ENCODE measurements around the gene PRKAA2.

Gene PRKAA2

DNA sequence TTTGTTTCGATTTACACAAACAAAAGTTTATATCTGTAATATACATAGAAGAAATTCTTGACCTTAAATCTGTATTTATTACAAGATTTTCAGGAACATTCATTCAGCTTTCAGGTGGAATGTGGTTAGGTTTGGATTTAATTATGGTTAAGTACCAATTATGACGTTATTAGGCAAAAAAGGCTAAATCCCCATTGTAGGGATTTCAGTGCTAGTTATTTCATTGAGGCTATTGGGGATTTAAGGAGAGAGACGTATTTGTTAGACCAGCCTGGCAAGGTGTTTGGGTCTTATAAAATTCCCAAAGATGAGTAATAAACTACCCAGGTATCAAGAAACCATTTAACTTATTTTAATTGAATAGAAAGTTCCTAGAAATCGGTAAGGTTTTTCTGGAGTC lies 26.0 kb downstream of the PRKAA2 start:
- TF ChIP-seq, protein P1, sequence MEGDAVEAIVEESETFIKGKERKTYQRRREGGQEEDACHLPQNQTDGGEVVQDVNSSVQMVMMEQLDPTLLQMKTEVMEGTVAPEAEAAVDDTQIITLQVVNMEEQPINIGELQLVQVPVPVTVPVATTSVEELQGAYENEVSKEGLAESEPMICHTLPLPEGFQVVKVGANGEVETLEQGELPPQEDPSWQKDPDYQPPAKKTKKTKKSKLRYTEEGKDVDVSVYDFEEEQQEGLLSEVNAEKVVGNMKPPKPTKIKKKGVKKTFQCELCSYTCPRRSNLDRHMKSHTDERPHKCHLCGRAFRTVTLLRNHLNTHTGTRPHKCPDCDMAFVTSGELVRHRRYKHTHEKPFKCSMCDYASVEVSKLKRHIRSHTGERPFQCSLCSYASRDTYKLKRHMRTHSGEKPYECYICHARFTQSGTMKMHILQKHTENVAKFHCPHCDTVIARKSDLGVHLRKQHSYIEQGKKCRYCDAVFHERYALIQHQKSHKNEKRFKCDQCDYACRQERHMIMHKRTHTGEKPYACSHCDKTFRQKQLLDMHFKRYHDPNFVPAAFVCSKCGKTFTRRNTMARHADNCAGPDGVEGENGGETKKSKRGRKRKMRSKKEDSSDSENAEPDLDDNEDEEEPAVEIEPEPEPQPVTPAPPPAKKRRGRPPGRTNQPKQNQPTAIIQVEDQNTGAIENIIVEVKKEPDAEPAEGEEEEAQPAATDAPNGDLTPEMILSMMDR (conservative IDR thresholded peaks at IDR 0.05), result no peak
- no peak for TF ChIP-seq ZFX (IDR thresholded peaks at IDR 0.05)

DNA sequence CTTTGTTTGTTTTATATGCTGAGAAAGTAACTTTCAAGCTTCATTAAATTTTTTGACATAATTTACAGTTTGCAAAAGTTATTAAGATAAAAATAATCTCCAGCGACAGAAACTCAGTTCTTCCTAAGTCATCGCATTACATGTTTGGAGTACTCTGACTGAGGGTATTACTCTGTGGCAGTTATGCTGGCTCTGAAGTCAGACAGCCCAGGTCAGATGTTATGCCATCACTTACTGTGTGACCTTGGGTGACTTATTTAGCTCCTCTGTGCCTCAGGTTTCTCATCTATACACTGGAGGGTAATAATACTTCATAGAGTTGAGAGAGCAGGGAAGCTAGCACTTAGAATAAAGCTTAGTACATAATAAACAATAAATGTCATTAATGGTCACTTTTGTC lies 26.4 kb downstream of the PRKAA2 start:
- no peak overlapping the region for H3K27ac ChIP-seq
- TF ChIP-seq ZFX (IDR thresholded peaks at IDR 0.05), result no peak
- TF ChIP-seq, protein P1 (conservative IDR thresholded peaks at IDR 0.05), result no peak

More for the DNA sequence above, 26.0 kb downstream of the PRKAA2 start:
- no peak overlapping the region for H3K27ac ChIP-seq

DNA sequence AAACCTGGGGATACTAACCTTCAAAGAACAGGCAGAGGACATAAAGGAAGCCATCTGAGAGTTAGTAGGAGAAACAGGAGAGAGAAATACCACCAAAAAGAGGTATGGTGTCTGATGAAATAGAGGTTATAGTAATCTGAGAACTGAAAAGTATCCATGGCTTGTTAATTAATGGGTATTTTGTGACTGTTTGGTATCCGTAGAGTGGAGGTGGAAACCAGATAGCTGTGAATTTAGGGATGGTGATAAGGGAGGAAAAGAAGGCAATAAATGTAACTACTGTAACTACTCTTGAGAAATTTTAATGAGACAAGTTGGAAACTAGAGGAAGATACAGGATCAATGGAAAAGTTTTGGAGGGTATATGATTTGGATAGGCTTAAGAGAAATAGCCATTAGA lies 27.5 kb downstream of the PRKAA2 start:
- no peak overlapping the region for H3K27ac ChIP-seq
- TF ChIP-seq, protein P1 (conservative IDR thresholded peaks at IDR 0.05), result no peak
- TF ChIP-seq ZFX (IDR thresholded peaks at IDR 0.05), result no peak

DNA sequence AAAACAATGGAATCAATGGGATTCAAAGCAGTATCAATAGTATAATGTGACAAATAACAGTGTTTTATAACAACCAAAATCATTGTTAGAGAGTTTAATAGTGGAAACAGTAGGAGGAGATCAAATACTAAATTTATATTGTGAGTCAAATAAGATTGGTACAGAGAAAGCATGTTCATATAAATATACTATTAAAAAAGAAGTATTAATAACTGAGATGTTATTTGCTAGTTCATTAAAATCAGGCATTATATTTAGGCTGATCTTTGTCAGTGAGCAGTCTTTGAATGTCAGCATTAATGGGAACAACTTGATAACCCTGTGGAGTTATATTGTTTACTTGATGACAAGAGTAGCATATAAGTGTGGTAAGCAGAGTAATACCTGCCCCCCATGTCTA lies 30.6 kb downstream of the PRKAA2 start:
- TF ChIP-seq, protein P1 (conservative IDR thresholded peaks at IDR 0.05), result no peak
- TF ChIP-seq ZFX (IDR thresholded peaks at IDR 0.05), result no peak
- H3K27ac ChIP-seq, result no peak overlapping the region

DNA sequence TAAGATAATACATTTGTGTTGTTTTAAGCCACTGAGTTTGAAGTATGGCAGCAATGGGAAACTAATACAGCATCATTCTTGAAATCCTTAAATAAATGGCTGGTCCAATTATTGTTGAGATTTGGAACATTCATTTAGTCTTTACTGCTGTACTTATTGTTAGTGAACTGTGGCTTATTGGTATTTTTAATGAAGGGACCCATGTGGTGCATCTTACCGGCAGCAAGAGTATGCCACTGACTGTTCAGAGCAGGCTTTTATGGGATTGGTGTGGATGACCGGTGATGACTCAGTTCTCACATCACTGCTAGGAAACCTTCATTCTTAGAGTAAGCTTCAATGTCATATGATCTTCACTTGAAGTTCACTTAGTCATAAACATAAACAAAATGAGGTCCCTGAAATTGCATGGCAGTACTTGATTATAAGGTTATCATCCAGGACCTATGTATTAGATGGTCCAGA lies 31.5 kb downstream of the PRKAA2 start:
- no peak overlapping the region for H3K27ac ChIP-seq

DNA sequence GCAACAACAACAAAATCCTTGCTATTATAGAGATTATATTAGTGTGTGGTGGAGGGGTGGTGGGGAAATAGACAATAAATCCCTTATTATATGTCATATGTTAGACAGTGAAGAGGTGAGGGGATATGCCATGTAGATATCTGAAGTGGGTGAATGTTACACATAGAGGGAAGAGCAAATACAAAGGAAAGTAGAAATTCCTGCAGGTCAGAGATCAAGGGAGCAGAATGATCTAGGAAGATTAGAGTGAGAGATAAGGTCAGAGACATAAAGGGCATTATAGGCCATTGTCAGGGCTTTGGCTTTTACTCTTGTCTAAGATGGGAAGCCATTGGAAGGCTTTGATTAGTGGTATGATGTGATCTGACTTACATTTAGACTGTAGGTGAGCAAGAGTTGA lies 38.5 kb downstream of the PRKAA2 start:
- no peak overlapping the region for H3K27ac ChIP-seq
- TF ChIP-seq, protein P1 (conservative IDR thresholded peaks at IDR 0.05), result no peak
- no peak for TF ChIP-seq ZFX (IDR thresholded peaks at IDR 0.05)

More for the DNA sequence above, 31.5 kb downstream of the PRKAA2 start:
- TF ChIP-seq ZFX (IDR thresholded peaks at IDR 0.05), result no peak
- TF ChIP-seq, protein P1 (conservative IDR thresholded peaks at IDR 0.05), result no peak

DNA sequence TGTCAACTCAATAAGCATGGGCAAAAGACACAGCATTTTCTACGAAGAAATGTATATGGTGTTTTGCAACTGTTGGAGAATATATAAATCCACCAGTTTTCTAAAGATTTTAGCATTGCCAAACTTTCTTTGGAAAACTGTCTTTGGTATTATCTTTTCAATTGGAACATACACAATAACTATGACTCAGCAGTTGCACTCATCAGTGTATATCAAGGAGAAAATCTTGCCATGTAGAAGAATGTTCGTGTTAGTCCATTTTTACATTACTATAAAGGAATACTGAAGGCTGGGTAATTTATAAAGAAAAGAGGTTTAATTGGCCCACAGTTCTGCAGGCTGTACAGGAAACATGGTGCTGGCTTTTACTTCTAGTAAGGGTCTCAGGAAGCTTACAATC lies 41.1 kb downstream of the PRKAA2 start:
- no peak for TF ChIP-seq ZFX (IDR thresholded peaks at IDR 0.05)
- TF ChIP-seq, protein P1 (conservative IDR thresholded peaks at IDR 0.05), result no peak
- H3K27ac ChIP-seq, result no peak overlapping the region

Measured in C4-2B (cell line).